HCT116 (cell line): ENCODE measurements around the gene JUN. TPM values are rescaled to one million over a fixed set of nuclear protein-coding genes. Genes with fewer than 3 reads are reported as not detected.
A peak's percentile ranks its signal among the peaks of the same experiment; 100 is the strongest.

Experiments
- ATAC-seq: fragments of 200-7000 bp; cut with Tn5 transposase; 2 replicates; pipeline ENCODE4 v1.9.1; 2020; ENCODE audit warnings: mild to moderate bottlenecking, moderate library complexity
- BruUV-seq: library from RNA; stranded (reverse); fragments of 400-500 nt; replicated peaks from 2 replicates; lab custom pipeline; 2021; lab: Mats Ljungman, UMichigan
- CTCF ChIA-PET: fragments of 300-600 bp; sonication (Branson Sonifier 250); formaldehyde crosslinking; loops from one replicate; lab custom pipeline; 2021; ENCODE audit warnings: antibody characterized with exemption; lab: Charles Lee
- POLR2A ChIA-PET: fragments of 300-600, 350-600 bp; sonication (Branson Sonifier 250); formaldehyde crosslinking; loops from one replicate; lab custom pipeline; 2021; ENCODE audit warnings: antibody characterized with exemption; lab: Charles Lee
- RAD21 ChIA-PET, 2 experiments: fragments of 300-600 bp; sonication (Branson Sonifier 250); formaldehyde crosslinking; loops; one replicate each; lab custom pipeline; 2023; ENCODE audit warnings: low total read pairs in 2 of 2; ENCODE audit not compliant: uncharacterized antibody in 2 of 2, unreplicated experiment in 2 of 2, low non-redundant PET in 1 of 2; lab: Charles Lee
- DNase-seq: peaks from one replicate; pipeline ENCODE4 v3.0.0-alpha.2; 2010; ENCODE audit warnings: low read depth, low spot score
- H2AFZ ChIP-seq: fragments of 200-600 bp; shearing (Covaris generic), sonication (generic); 2 replicates; pipeline ENCODE4 v1.6.1; 2017; ENCODE audit warnings: low read depth, mixed run types, mixed read lengths, antibody characterized with exemption, low read length; ENCODE audit not compliant: poor library complexity, severe bottlenecking
- H3K27ac ChIP-seq: 2 replicates; pipeline ENCODE4 v1.5.1; 2012; ENCODE audit warnings: low read depth, low read length
- H3K27me3 ChIP-seq: fragments of 200-600 bp; sonication (generic); 2 replicates; pipeline ENCODE4 v1.6.1; 2016; ENCODE audit warnings: mixed run types, low read length, mixed read lengths; ENCODE audit not compliant: insufficient read depth
- H3K36me3 ChIP-seq, 2 experiments: fragments of 200-500 bp in 1 of 2; fragments of 200-600 bp in 1 of 2; sonication (Bioruptor generic) in 1 of 2; sonication (generic) in 1 of 2; 2 replicates each; pipeline versions ENCODE4 v1.5.1 to v1.6.1; 2014 to 2016; ENCODE audit warnings: low read length in 2 of 2, inconsistent platforms in 1 of 2, mixed read lengths in 1 of 2, mixed run types in 1 of 2; ENCODE audit not compliant: insufficient read depth in 2 of 2, control insufficient read depth in 1 of 2
- H3K4me1 ChIP-seq, 2 experiments: fragments of 200-600 bp in 1 of 2; sonication (generic) in 1 of 2; 2 replicates each; pipeline versions ENCODE4 v1.5.1 to v1.6.1; 2012 to 2017; ENCODE audit warnings: low read length in 2 of 2, inconsistent platforms in 1 of 2, mild to moderate bottlenecking in 1 of 2, mixed read lengths in 1 of 2, mixed run types in 1 of 2, moderate library complexity in 1 of 2; ENCODE audit not compliant: insufficient read depth in 2 of 2, control insufficient read depth in 1 of 2
- H3K4me2 ChIP-seq: fragments of 200-600 bp; sonication (generic); 2 replicates; pipeline ENCODE4 v1.6.1; 2017; ENCODE audit warnings: mixed run types, low read length, mixed read lengths
- H3K4me3 ChIP-seq, 2 experiments: fragments of 200-600 bp in 1 of 2; sonication (generic) in 1 of 2; replicated peaks in 1 of 2; 2 replicates each; pipeline ENCODE4 v1.5.1; 2011 to 2016; ENCODE audit warnings: low read length in 2 of 2, control low read depth in 1 of 2, low read depth in 1 of 2, mild to moderate bottlenecking in 1 of 2, mixed read lengths in 1 of 2, mixed run types in 1 of 2
- H3K79me2 ChIP-seq: fragments of 200-600 bp; sonication (generic); 2 replicates; pipeline ENCODE4 v1.6.1; 2017; ENCODE audit warnings: mild to moderate bottlenecking, mixed run types, low read length, moderate library complexity, mixed read lengths; ENCODE audit not compliant: insufficient read depth
- H3K9ac ChIP-seq: fragments of 200-600 bp; sonication (generic); 2 replicates; pipeline ENCODE4 v1.6.1; 2016; ENCODE audit warnings: low read length, mixed read lengths
- H3K9me2 ChIP-seq: fragments of 200-600 bp; sonication (generic), shearing (Covaris generic); 2 replicates; pipeline ENCODE4 v1.6.1; 2017; ENCODE audit warnings: mixed run types, mild to moderate bottlenecking, moderate library complexity; ENCODE audit not compliant: insufficient read depth
- H3K9me3 ChIP-seq, 2 experiments: fragments of 200-500 bp in 1 of 2; fragments of 200-600 bp in 1 of 2; sonication (Bioruptor generic) in 1 of 2; sonication (generic) in 1 of 2; 2 replicates each; pipeline ENCODE4 v1.6.1; 2014 to 2017; ENCODE audit warnings: low read length in 2 of 2, mixed read lengths in 2 of 2, inconsistent platforms in 1 of 2, low read depth in 1 of 2, mild to moderate bottlenecking in 1 of 2, mixed run types in 1 of 2, moderate library complexity in 1 of 2; ENCODE audit not compliant: control insufficient read depth in 1 of 2, insufficient read depth in 1 of 2
- H4K20me1 ChIP-seq: fragments of 200-600 bp; sonication (generic), shearing (Covaris generic); 2 replicates; pipeline ENCODE4 v1.6.1; 2017; ENCODE audit warnings: mixed run types, mild to moderate bottlenecking, moderate library complexity; ENCODE audit not compliant: insufficient read depth
- CBX3 ChIP-seq: IDR thresholded peaks from 2 replicates; pipeline ENCODE4 v1.6.1; 2012; ENCODE audit warnings: low read depth
- CEBPB ChIP-seq: IDR thresholded peaks from 2 replicates; pipeline ENCODE4 v1.6.1; 2012; ENCODE audit warnings: low read depth
- CTCF ChIP-seq, 3 experiments: fragments of 200-600 bp in 1 of 3; sonication (generic) in 1 of 3; IDR thresholded peaks in 2 of 3; conservative IDR thresholded peaks in 1 of 3; 2 replicates each; pipeline ENCODE4 v1.5.1; 2012 to 2017; ENCODE audit warnings: low read depth in 2 of 3, low read length in 2 of 3, antibody characterized with exemption in 1 of 3, borderline replicate concordance in 1 of 3, control low read depth in 1 of 3, mild to moderate bottlenecking in 1 of 3, mixed read lengths in 1 of 3, mixed run types in 1 of 3, moderate library complexity in 1 of 3; ENCODE audit not compliant: insufficient read depth in 1 of 3
- EGR1 ChIP-seq: IDR thresholded peaks from 2 replicates; pipeline ENCODE4 v1.6.1; 2012; ENCODE audit warnings: low read depth
- EZH2 ChIP-seq: fragments of 200-600 bp; sonication (generic); IDR thresholded peaks from 2 replicates; pipeline ENCODE4 v1.6.1; 2017; ENCODE audit warnings: antibody characterized with exemption, mixed run types
- FOSL1 ChIP-seq: IDR thresholded peaks from 2 replicates; pipeline ENCODE4 v1.6.1; 2012; ENCODE audit warnings: low read depth
- POLR2A ChIP-seq: IDR thresholded peaks from 2 replicates; pipeline ENCODE4 v1.7.0; 2011; ENCODE audit warnings: borderline replicate concordance; ENCODE audit not compliant: insufficient read depth, insufficient read length; ENCODE audit errors: extremely low read depth
- POLR2AphosphoS5 ChIP-seq: IDR thresholded peaks from 2 replicates; pipeline ENCODE4 v1.6.1; 2011; ENCODE audit warnings: mild to moderate bottlenecking, low read depth, low read length, moderate library complexity
- SP1 ChIP-seq: IDR thresholded peaks from 2 replicates; pipeline ENCODE4 v1.6.1; 2012; ENCODE audit warnings: low read depth
- SRF ChIP-seq: IDR thresholded peaks from 2 replicates; pipeline ENCODE4 v1.6.1; 2012; ENCODE audit warnings: low read depth
- YY1 ChIP-seq: IDR thresholded peaks from 2 replicates; pipeline ENCODE4 v1.6.1; 2011; ENCODE audit warnings: low read length, low read depth, moderate library complexity, mild to moderate bottlenecking; ENCODE audit not compliant: insufficient replicate concordance; ENCODE audit errors: extremely low read depth
- ZBTB33 ChIP-seq: IDR thresholded peaks from 2 replicates; pipeline ENCODE4 v1.6.1; 2011; ENCODE audit warnings: mild to moderate bottlenecking, low read length, moderate library complexity; ENCODE audit not compliant: insufficient replicate concordance; ENCODE audit errors: extremely low read depth
- ZFX ChIP-seq: fragments of 450-650 bp; IDR thresholded peaks from 2 replicates; pipeline ENCODE4 v1.6.1; 2017
- intact Hi-C: fragments of 100-400 bp; cut with micrococcal nuclease; formaldehyde crosslinking; loops from 2 replicates; pipeline ENCODE4 v1.10.0; 2022
- total RNA-seq: library from RNA; stranded (reverse); gene quantifications from one replicate; pipeline ENCODE4 v1.2.1, GENCODE V29; 2021; ENCODE audit not compliant: unreplicated experiment
- TF ChIP-seq, protein P1 (sequence below): IDR thresholded peaks from 2 replicates; pipeline ENCODE4 v1.6.1; 2012

JUN gene
- total RNA-seq, 1 experiment from 2014 or later = 18.7 TPM

DNA sequence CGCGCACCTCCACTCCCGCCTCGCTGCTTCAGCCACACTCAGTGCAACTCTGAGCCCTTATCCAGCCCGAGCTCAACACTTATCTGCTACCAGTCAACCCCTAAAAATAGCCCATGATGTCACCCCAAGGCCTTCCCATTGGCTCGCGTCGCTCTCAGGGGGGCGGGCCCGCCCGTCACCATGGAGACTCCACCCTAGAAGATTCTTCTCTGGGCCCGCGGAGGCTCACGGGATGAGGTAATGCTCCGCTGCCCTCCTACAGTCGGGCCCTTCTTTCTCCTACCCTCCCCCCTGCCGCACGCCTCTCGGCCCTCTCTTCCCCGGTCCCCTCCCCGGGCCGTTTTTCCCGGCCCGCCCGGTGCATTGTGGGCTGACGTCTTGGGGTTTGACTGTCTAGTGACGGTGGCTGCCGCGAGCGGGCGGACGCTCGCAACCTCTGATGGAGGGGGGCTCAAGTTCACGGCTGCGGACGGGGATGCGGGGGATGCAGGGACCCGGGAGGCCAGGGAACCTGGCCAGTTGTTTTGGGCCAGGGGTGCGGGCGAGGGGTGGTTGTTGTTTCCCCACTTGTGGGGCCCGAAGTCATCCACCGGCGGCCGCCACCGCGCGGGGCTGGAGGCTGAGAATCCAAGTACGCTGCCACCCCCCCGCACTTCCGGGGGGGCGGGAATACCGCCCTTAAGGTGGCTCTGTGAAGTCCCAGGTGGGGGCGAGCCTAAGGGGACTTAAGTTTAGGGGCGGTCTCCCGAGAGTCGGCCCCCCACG lies at the start of gene JUN (continued):
- TF ChIP-seq, protein P1, sequence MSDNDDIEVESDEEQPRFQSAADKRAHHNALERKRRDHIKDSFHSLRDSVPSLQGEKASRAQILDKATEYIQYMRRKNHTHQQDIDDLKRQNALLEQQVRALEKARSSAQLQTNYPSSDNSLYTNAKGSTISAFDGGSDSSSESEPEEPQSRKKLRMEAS = peak; percentile 40
- peak; percentile 99 for TF ChIP-seq POLR2A
- peak; percentile 8 for TF ChIP-seq ZBTB33

- CTCF ChIA-PET = no interaction called here
- no peaks in the 10 kb centered on the region for H3K36me3 ChIP-seq
- H3K27ac ChIP-seq = no peak overlapping the region
- H2AFZ ChIP-seq = no peak overlapping the region
- no peak overlapping the region for H3K4me2 ChIP-seq
- POLR2A ChIA-PET = no interaction called here
- no TSS peak for BruUV-seq
- no peaks in the 10 kb centered on the region for H3K27me3 ChIP-seq
- peaks cover under 1 to 5% of the 10 kb centered on the region in 2 experiments; a peak in 1 of 4 replicates for H3K9me3 ChIP-seq
- H3K9me2 ChIP-seq = no peaks in the 10 kb centered on the region
- RAD21 ChIA-PET = no interaction called here
- H3K4me1 ChIP-seq = no peaks in the 10 kb centered on the region
- ATAC-seq (no peak), DNase-seq (no peak)
- TF ChIP-seq EGR1 (no peak), CTCF (IDR thresholded peaks at IDR 0.05 in 2 of 3, conservative IDR thresholded peaks at IDR 0.05 in 1 of 3; ENCODE audit: borderline replicate concordance in 1 of 3, insufficient read depth in 1 of 3, low read depth in 2 of 3, low read length in 2 of 3) (no peak), ZFX (no peak), CBX3 (no peak), YY1 (no peak), CEBPB (no peak), EZH2 (no peak), SRF (no peak), SP1 (no peak), POLR2AphosphoS5 (no peak), FOSL1 (no peak)
- no peaks in the 10 kb centered on the region for H4K20me1 ChIP-seq
- H3K79me2 ChIP-seq = no peaks in the 10 kb centered on the region
- no peak overlapping the region for H3K4me3 ChIP-seq
- H3K9ac ChIP-seq = no peak overlapping the region
- intact Hi-C loops = no loop called here
Measured at GRCh38 chr1:58833166-58833565, 49.3 kb upstream of the JUN start.
